Hepatocyte (in vitro differentiated cells): ENCODE data around the gene APBB2.

Source experiments
- CTCF ChIP-seq: fragments of 200-600 bp; sonication (generic); IDR thresholded peaks from 2 replicates; pipeline ENCODE4 v1.5.1; 2016; ENCODE audit warnings: antibody characterized with exemption, mild to moderate bottlenecking; ENCODE audit not compliant: poor library complexity
- EZH2 ChIP-seq: fragments of 200-600 bp; sonication (generic); IDR thresholded peaks from 2 replicates; pipeline ENCODE4 v1.6.1; 2016; ENCODE audit warnings: antibody characterized with exemption, mild to moderate bottlenecking, borderline replicate concordance
- EZH2phosphoT487 ChIP-seq: fragments of 200-600 bp; sonication (generic); IDR thresholded peaks from one replicate; pipeline ENCODE4 v1.6.1; 2018; ENCODE audit warnings: antibody characterized with exemption, mild to moderate bottlenecking, low read depth, moderate library complexity; ENCODE audit not compliant: unreplicated experiment, severe bottlenecking

- TF ChIP-seq CTCF: no peak
- no peak for TF ChIP-seq EZH2phosphoT487
- no peak for TF ChIP-seq EZH2
Measured at GRCh38 chr4:41024556-41025491, 189.5 kb downstream of the APBB2 start.
